ENCODE data around the gene KIAA0408. TPM values are rescaled to one million over a fixed set of nuclear protein-coding genes. Genes with fewer than 3 reads are reported as not detected.

The KIAA0408 gene
- total RNA-seq, 4 donors from 2014 or later: 8.4 to 16.5 (median 11.8) TPM

GRCh38 chr6:127452803-127453202, 6.4 kb downstream of the KIAA0408 start:
- no peak for TF ChIP-seq POLR2A (IDR thresholded peaks at IDR 0.05)
- TF ChIP-seq, protein P1, sequence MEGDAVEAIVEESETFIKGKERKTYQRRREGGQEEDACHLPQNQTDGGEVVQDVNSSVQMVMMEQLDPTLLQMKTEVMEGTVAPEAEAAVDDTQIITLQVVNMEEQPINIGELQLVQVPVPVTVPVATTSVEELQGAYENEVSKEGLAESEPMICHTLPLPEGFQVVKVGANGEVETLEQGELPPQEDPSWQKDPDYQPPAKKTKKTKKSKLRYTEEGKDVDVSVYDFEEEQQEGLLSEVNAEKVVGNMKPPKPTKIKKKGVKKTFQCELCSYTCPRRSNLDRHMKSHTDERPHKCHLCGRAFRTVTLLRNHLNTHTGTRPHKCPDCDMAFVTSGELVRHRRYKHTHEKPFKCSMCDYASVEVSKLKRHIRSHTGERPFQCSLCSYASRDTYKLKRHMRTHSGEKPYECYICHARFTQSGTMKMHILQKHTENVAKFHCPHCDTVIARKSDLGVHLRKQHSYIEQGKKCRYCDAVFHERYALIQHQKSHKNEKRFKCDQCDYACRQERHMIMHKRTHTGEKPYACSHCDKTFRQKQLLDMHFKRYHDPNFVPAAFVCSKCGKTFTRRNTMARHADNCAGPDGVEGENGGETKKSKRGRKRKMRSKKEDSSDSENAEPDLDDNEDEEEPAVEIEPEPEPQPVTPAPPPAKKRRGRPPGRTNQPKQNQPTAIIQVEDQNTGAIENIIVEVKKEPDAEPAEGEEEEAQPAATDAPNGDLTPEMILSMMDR (IDR thresholded peaks at IDR 0.05): no peak
- TF ChIP-seq EP300 (IDR thresholded peaks at IDR 0.05): no peak
- Histone ChIP-seq H3K4me1 (peaks cover 0 to 18% (median 8%) of the 10 kb centered on the region in 4 donors), H3K27ac (no peak overlapping the region), H3K9me3 (no peaks in the 10 kb centered on the region), H3K27me3 (no peaks in the 10 kb centered on the region), H3K36me3 (peaks cover 0 to 8% (median 0%) of the 10 kb centered on the region in 3 donors), H3K4me3 (no peak overlapping the region)
- DNase-seq (ENCODE audit: low spot score in 2 of 2): no peak

DNA sequence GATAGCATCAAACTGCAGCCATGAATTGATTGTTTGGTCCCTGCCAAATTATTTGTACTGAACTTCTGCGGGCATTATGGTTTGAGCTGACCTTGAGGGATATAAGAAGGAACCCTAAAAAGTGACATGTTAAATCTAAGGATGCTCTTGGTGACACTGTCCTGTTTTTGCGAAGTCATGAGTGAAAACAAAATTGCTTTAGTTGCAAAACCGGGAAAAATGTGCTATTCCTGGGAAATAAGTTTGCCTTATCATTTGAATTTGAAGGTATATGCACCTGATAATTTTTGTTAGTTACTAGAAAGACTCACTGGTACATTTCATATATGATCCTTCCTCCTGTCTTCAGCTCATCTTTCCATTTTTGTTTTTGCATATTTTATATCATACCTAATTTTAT, 7.8 kb downstream of the KIAA0408 start:
- H3K9me3 ChIP-seq: no peaks in the 10 kb centered on the region
- no peaks in the 10 kb centered on the region for H3K27me3 ChIP-seq
- WGBS, 2 donors: 91 to 95% methylated on average over 3 of the region's 3 CpGs
- H3K27ac ChIP-seq: no peak overlapping the region
- peaks cover 0 to 4% (median 1%) of the 10 kb centered on the region in 4 donors for H3K4me1 ChIP-seq
- DNase-seq (ENCODE audit: low spot score in 2 of 2): no peak
- no peak for TF ChIP-seq POLR2A (IDR thresholded peaks at IDR 0.05)
- TF ChIP-seq, protein P1 (IDR thresholded peaks at IDR 0.05): no peak
- no peak for TF ChIP-seq EP300 (IDR thresholded peaks at IDR 0.05)
- no peak overlapping the region for H3K4me3 ChIP-seq
- peaks cover 0 to 19% (median 0%) of the 10 kb centered on the region in 3 donors for H3K36me3 ChIP-seq

GRCh38 chr6:127447780-127448179, 11.4 kb downstream of the KIAA0408 start:
- no peak for TF ChIP-seq EP300 (IDR thresholded peaks at IDR 0.05)
- TF ChIP-seq, protein P1 (IDR thresholded peaks at IDR 0.05): no peak
- no peak for TF ChIP-seq POLR2A (IDR thresholded peaks at IDR 0.05)
- DNase-seq (ENCODE audit: low spot score in 2 of 2): no peak
- peaks cover 0 to 28% (median 0%) of the 10 kb centered on the region in 3 donors for H3K36me3 ChIP-seq
- H3K9me3 ChIP-seq: no peaks in the 10 kb centered on the region
- H3K4me1 ChIP-seq: no peaks in the 10 kb centered on the region
- no peaks in the 10 kb centered on the region for H3K27me3 ChIP-seq
- H3K27ac ChIP-seq: no peak overlapping the region
- no peak overlapping the region for H3K4me3 ChIP-seq

DNA sequence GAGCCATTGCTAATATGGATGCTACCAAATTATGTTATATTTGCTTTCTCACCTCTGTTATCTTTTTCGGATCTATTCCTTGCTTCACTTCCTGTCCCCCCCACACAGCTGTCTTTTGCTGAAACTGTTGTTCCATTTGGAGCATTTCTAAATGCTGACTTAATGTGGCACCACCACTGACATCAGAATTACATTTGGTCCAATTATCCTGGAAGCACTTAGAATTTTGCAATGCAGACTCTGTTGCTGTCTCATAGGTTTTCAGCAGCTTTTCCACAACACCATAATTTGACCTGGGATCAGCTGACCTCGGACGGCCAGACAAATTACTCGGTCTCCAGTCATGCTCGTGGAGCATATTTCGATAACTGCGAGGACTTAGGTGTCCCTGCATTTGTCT, 12.8 kb downstream of the KIAA0408 start:
- H3K36me3 ChIP-seq: peaks cover 0 to 28% (median 0%) of the 10 kb centered on the region in 3 donors
- no peak for TF ChIP-seq POLR2A (IDR thresholded peaks at IDR 0.05)
- TF ChIP-seq, protein P1 (IDR thresholded peaks at IDR 0.05): no peak
- no peak for TF ChIP-seq EP300 (IDR thresholded peaks at IDR 0.05)

DNA sequence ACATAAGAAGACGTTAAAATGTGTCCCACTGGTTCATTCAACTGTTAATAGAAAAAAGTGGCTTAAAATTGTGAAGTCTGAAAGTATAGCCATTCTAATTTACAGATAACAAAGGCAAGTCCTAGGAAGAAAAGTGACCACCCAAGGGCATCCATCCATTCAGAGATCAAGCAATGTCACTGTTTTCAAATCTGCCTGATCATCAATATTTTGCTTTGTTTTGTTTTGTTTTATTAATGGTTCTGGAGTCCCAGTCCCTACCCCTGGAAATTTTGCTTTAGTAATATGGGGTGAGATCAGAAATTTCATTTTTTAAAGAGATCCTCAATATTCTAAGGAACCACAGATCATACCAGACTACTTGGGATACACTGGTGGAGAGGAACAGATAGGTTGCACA, 17.3 kb downstream of the KIAA0408 start:
- no peaks in the 10 kb centered on the region for H3K27me3 ChIP-seq
- peaks cover 0 to 14% (median 0%) of the 10 kb centered on the region in 3 donors for H3K36me3 ChIP-seq
- TF ChIP-seq, protein P1 (IDR thresholded peaks at IDR 0.05): no peak
- TF ChIP-seq EP300 (IDR thresholded peaks at IDR 0.05): no peak
- no peak for TF ChIP-seq POLR2A (IDR thresholded peaks at IDR 0.05)
- no peak for DNase-seq (ENCODE audit: low spot score in 2 of 2)
- 67 to 79% methylated on average over 1 of the region's 1 CpG for WGBS, 2 donors
- no peak overlapping the region for H3K27ac ChIP-seq
- H3K9me3 ChIP-seq: no peaks in the 10 kb centered on the region
- H3K4me1 ChIP-seq: no peaks in the 10 kb centered on the region
- no peak overlapping the region for H3K4me3 ChIP-seq

More for the DNA sequence above, 12.8 kb downstream of the KIAA0408 start:
- WGBS, 2 donors: 93 to 94% methylated on average over 7 of the region's 7 CpGs
- no peak for DNase-seq (ENCODE audit: low spot score in 2 of 2)
- H3K4me1 ChIP-seq: no peaks in the 10 kb centered on the region
- no peak overlapping the region for H3K4me3 ChIP-seq
- H3K27ac ChIP-seq: no peak overlapping the region
- no peaks in the 10 kb centered on the region for H3K9me3 ChIP-seq
- no peaks in the 10 kb centered on the region for H3K27me3 ChIP-seq
